Stimulated activated CD4-positive, alpha-beta T cell treated with anti-CD3 and anti-CD28 coated beads, Interleukin-1b, Interleukin-23, amount 100 ng/mL, for 1 hour (primary cell): Measurements from ENCODE around the gene CELSR3.

Source experiments
- DNase-seq, 2 donors: peaks; one replicate each; pipeline ENCODE4 v3.0.0-alpha.2; 2020; ENCODE audit warnings: low read depth in 2 of 2

Gene CELSR3

GRCh38 chr3:48599509-48600285, 63.0 kb downstream of the CELSR3 start:
- DNase-seq, result no peak

GRCh38 chr3:48599077-48599501, 63.6 kb downstream of the CELSR3 start:
- DNase-seq, result no peak

DNA sequence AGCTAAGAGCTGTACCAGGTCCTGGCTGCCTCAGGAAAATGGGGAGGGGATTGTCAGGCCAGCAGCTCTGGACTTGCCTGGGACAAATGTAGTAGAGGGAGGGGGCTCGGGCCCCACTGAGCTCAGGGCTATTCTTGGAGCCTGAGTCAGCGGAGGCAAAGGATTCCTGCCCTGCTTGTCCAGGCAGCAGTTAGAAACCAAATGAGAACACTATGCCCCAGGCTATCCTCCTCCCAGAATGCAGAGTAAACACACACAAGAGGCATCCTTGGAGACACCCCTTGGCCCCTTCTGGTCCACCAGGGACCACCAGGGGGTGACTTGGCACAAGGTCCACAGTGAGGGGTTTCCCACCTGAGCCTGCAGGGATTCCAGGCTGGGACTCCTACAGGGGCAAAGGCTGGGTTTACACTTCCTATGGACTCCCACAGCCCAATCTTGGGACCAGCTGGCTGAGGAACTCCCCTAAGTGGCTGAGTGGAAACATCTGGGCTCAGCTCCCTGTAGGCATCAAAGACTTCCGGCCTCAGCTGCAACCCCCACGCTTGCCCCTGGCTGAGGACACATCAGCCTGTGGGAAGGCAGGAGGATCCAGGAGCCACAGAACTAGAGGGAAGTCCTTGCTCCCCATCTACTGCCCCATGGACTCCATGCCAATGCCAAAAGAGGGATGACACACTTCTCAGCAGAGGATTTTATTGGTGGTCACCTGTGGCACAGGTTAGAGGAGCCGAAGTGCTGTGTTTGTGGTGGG, 64.2 kb downstream of the CELSR3 start:
- DNase-seq, result no peak

DNA sequence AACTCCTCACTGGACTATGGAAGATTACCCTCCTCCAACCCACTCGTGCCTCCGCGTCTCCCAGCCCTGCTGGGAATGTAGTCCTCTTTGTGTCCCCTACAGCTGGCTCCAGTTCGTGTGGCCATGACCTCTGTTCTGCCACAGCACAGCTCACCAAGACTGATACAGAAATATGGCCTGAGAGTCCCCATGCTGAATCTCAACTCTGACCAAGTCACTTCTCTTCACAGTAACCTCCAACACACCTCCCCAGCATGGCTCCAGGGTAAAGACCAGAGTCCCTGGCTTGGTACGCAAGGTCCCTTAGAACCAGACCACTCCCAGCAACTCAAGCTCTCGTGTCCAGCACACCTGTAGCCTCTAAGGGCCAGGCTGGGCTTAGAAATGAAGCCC, 65.3 kb downstream of the CELSR3 start:
- DNase-seq, result no peak

- DNase-seq, result no peak
Observed at GRCh38 chr3:48596676-48597407, 65.8 kb downstream of the CELSR3 start.

DNA sequence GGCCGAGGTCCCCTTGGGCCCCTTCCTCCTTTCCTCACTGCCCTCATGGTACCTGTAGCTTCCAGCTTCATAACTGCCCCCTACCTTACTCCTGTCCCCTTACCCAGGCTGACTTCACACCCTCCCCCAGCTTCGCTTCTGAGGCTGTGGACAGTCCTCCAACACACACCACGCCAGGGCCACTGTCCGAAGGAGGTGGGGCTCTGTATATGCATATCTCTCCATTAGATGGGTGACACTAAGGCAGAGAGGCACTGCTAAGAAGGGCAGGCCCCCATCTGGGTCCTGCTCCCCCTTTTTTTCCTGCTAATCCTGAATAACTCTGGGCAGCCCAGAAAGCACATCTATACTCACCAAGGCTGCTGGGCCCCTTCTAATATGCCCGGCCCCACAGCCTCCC, 66.5 kb downstream of the CELSR3 start:
- DNase-seq, result no peak

DNA sequence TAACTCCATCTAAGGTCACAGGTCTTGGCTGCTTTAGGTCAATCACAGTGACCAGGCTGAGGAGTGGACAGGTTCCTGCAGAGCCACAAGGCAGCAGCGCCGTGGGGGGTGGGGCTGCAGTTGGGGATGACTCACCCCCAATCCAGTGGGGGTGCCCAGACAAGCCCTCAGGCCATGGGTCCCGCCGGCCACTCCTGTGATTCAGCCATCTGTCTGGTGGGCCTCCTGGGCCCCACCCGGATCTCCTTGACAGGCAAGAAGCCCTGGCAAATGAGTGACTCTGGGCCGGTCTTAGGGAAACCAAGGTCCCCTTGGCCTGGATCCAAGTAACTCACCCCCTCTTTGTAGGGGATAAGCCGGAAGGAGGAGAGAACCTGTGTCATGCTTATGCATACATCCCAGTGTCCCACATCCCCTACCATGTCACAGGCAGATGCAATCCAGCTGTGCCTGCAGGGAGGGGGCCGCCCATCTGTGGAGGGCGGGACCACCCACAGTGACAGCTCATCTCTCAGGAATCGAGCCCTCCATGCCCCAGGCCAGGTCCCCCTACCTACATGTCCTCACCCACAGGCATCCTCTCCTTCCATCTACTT, 67.1 kb downstream of the CELSR3 start:
- DNase-seq, result no peak

DNA sequence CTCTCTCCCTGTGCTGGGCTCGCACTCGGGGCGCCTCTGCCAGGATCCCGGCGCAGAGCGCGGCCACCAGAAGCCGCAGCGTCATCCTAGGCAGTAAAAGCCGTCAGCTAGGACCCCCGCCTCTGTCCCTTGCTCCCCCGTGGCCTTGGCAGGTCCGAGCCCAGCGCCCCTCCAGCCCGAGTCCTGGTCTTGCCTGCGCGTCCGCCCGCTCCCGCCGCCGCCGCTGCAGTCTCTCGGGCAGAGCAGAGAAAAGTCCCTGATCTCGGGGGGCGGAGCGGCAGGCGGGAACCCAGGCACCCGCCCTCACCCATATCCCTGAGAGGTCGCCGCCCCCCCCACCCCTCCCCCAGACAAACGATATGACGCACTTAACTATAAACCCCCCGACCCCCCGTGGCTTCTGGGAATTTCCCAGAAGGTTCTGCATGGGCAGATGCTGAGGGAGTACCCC, 67.6 kb downstream of the CELSR3 start, which contains the start of gene COL7A1:
COL7A1 (minus strand) TSS at position 255 of the 451 bp plus-strand sequence; CDS start at position 85, 170 bp downstream.
- DNase-seq, result no peak

GRCh38 chr3:48594417-48595049, 68.2 kb downstream of the CELSR3 start:
- no peak for DNase-seq

DNA sequence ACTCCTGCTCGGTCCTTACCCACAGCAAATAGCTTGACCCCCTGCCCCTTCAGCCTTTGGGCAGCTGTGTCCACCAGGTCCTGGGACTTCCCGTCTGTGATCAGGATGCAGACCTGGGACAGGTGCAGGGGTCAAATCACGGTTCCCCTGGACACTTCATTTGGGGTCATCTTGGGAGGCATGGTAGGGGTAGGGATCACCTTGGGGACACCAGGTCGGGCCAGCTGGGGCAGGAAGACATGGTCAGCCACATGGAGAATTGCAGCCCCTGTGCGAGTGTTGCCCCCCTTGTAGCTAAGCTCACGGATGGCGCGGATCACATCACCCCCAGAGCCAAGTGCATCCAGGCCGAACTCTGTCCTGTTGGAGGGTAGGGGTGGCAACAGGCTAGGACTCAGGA, 69.3 kb downstream of the CELSR3 start:
- no peak for DNase-seq

DNA sequence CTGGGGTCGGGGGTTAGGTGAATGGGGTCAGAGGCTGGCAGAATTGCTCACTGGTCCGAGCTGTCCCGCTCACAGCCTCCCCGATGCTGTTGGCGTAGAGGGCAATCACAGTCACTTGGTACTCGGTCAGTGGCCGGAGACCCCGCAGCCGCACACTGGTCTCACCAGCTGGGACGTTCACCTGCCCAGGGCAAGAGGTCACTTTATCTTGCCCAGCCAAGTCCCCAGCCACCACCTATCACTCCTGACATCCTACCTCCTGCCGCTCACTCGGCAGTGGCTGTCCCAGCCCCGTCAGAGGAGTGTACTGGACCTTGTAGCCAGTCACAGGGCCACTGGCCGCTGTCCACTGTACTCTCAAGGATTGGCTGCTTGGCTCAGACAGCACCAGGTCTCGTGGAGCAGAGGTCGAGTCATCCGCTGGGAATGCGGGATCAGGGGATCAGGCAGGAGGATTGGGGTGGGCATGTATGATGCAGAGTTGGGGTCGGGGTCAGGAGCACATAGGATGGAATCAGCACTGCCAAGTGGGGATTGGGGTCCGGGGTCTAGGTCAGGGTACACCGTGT, 70.1 kb downstream of the CELSR3 start:
- no peak for DNase-seq

GRCh38 chr3:48591886-48592518, 70.7 kb downstream of the CELSR3 start:
- no peak for DNase-seq

DNA sequence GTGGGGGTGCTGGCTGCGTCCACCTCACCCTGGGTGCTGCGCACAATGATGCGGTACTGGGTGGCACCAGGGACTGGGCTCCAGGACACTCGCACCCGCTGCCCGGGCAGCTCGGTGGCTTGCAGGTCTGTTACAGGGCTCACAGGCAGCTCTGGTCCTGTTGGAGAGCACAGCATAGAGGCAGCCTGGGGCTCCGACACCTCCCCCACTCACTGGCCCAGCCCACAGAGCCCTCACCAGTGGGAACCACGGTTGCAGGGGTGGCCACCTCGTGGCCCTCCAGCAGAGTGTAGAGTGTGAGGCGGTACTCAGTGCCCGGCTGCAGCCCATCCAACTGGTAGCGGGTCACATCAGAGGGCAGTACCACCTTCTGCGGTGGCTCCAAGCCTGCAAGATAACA, 71.2 kb downstream of the CELSR3 start:
- no peak for DNase-seq

GRCh38 chr3:48588230-48588629, 74.5 kb downstream of the CELSR3 start:
- no peak for DNase-seq

DNA sequence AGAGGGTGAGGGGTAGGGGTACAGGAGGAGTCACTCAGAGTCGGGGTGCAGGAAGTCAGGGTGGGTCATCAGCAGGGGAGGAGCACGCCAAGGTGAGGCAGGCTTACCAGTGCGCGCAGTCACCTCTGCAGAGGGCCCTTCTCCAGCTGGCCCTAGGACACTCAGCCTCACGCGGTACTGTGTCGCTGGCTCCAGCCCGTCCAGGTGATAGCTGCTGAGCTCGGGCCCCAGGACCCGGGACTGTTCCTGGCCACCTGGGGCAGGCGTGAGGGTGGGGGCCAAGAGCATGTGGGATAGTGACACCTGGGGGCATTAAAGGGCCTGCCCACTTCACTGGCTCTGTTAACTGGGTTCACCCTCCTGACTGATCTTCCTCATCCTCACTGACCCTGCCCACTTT, 75.0 kb downstream of the CELSR3 start:
- no peak for DNase-seq
